CMK (cell line): ENCODE measurements around the gene CD86.

Experiments
- DNase-seq: peaks from one replicate; pipeline ENCODE4 v3.0.0-alpha.2; 2010; ENCODE audit warnings: low read depth

The CD86 gene

DNA sequence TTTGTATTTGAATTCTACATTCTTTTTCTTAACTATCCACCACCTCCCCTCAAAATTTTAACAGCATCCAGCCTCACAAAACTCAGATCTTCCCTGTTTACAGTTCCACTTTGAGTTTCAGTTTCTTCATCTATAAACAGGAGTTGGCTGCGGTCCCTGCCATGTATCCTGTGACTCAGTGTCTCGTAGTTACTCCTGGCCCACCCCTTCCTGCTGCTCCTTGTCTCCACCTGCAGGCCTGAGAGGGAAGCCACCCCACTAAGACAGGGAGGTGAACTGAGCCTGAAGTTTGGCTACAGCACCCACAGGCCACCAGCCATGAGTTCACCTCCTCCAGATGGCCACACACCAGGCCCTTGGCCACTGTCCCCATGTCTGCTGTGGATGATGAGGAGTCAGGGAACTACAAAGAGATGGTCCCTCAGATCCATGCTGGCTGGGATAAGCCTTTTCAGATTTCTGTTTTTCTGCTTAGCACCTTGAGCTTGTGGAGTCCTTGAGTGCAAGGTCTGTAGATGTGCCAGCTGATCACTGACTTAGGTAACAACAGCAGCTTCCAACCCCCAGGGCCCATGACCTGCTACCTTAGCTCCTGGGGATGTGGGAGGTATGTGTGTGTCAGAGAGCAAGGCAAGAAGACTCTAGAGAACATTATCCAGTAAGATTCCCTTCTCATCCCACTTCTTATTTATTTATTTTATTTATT lies 37.5 kb downstream of the CD86 start:
- no peak for DNase-seq

DNA sequence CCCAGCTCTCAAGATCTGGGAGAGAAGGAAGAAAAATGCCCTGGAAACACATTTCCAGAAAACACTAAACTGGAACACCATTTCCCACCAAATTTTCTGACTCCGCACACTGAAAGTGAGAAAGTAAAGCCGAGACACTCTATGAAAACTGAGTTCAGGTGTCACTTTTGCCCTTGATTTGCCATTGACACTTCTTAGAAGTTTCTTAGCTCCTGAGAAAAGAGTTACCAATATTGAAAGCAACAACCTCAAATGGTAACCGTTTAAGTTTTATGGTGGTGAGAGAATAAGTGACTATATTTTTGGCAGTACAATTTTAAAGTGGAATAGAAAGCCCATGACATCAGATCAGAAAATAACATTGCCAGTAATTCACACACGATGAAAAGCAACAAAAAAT lies 39.0 kb downstream of the CD86 start:
- DNase-seq = no peak

DNA sequence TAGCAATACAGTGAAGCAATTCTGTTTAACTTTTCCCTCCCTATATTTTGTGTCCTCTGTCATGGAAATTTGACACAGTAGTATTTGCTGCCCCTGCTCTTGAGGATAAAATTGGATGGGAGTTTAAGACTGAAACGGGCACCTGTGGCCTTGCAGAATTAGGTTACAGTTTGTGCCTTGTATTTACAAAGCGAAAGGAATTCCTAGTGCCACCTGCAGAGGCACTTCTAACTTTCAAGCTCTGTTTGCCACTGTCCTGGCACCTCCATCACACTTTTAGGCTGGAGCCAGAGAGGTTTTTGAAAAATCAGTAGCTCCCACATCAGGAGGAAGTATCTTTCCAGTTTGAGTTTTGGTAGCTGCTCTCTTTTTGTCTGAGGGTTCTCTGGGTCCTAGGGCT lies 39.5 kb downstream of the CD86 start:
- DNase-seq = no peak

DNA sequence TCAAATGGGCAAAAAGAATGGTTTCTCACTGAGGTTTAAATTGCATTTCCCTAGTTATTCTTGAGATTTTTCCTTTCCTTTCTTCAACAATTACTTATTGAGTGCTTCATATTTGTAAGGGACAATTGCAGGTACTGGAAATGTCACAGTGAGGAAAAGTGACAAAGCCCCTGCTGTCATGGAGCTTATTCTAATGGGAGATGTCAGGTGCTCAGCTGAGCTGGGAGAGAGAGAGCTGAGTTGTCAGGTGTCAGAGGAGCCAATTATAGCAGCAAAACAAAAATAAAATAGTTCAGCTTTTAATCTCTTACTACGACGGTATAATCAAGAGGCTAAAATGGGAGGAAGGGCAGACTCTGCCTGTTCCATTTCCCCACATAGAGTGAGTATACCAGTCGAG lies 42.0 kb downstream of the CD86 start:
- DNase-seq = no peak

DNA sequence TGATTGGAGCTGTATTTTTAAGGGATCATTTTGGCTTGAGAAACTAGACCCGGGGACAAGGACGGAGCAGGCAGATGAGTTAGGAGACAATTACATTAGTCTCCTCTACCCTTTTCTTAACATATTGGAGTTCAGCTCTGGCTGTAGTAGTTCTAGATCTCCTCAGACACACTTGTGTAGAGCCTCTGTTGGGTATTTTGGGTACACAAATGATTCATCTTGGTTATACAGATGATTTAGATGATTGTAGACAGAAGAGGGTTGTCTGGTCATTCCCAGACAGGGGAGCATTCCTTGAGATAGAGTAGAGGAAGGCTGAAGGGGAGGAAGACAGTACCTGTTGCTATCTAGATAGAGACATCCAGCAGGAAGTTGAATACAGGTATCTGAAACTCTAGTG lies 43.4 kb downstream of the CD86 start:
- no peak for DNase-seq

DNA sequence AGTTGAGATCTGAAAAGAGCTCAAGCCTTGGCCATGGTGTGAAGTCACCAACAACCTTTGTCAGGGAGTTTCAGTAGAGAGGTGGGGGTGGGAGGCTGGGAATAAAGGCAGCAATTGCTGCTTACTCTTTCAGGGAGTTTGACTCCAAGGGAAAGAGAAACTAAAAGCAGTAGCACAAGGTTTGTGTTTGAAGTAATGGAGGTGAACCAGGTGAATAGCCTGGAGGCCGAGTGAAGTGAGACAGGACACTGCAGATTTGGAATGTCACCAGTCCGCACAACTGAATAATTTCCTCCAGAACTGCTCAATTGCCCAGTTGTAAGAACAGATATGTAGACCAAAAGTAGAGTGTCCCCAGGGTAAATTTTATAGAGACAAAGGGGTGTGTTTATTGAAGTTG lies 44.1 kb downstream of the CD86 start:
- no peak for DNase-seq

DNA sequence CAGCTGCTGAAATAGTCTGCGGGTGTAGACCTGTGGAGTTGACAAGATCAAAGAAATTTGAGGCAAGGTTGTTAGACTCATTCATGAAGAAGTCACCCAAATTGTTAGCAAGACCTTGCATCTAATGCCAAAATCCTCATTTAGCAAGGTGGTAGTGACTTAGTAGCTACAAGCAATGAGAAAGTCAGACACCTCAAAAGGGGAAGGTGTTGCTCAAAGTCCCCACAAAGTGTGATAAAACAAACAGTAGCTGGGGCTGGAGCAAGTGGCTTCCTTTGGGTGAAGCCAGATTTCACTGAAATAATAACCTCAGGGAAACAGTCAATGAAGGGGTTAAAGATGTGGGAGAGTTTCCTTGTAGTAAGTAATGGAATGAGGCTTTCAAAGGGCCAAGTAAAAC lies 44.9 kb downstream of the CD86 start:
- no peak for DNase-seq

DNA sequence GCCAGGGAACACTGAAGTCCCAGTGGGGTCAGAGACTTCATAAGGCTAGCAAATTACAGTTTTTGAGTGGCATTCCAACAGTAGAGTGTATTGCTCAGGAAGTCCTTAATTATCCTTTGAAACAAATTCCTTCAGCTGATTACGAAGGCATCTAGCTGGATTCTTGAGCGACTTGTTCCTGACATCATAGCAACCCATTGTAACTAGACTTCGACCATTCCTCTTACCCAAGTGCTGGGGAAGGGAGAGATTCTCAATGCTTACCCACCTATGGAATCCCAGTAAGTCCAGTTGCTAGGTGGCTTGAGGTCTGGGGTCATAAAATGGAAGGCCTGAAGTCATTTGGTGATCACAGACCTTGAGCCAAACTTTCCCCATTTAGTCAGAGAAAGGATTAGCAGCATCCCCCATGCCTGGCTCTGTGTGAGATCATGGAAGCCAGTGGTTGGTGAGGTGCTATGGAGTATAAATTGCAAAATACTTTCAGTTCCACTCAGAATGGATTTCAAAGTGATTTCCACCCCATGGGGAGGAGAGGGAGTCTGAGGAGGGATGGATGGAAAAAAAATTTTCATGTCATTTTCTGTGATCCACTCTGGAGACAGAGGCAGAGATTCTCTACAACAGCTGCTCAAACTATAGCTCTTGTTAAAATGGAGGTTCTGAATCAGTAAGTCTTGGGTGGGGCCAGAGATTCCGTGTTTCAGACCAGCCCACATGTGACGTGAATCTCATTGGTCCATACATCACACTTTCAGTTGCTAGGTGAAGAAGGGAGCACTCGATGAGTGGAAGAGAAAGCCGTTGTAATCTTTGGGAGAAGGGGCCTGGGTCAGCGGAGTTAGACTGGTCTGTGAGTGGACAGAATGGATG lies 45.7 kb downstream of the CD86 start:
- DNase-seq = no peak

DNA sequence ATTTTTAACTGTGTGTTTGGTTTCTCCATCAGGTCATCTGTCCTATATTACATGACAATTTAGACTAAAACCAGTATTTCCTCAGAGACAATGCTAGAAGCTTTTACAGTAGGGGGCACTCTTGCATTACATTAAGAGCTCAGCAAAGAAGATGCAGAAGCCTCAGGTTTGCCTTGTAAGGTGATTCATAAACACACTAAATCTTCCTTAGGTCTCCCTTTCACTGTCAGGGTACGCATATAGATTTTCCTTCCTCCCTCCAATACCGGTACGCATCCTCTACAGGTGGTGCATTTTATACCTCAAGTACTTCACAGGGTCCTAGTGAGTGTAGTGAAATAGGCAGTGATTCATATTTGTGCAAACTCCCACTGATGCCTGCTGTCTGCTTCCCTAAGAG lies 46.5 kb downstream of the CD86 start:
- DNase-seq = no peak

DNA sequence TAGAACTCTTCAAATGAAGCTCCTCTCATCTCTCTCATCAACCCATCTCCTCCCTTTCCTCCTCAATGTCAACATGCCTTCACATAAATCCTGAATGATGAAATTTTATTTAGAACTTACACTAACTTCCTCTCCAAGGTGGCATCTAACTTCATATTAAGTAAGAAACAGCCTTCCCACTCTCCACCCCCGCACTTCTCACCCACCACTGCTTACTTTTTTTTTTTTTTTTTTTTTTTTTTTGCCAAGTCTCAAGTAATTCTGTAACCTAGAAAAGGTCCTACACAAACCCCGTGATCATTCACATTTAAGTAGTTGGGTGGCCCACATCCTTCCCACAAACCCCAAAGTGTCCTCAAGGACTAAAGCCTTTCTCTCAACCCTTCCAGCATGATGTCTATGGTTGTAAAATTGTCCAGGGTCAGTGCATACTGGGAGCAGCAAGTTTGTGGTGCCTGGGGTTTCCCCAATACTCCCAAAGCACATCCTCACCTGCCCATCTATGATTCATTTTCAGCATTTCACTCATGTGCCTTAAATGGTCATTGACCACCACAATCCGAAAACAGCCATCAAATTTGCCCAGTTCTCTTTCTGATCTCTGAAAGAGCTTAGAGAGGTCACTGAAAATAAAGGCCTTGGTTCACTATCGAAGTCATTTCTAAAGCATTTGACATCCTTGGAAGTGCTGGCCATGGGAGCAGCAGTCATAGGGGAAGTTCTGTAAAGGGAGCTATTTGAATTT lies 47.2 kb downstream of the CD86 start:
- no peak for DNase-seq

DNA sequence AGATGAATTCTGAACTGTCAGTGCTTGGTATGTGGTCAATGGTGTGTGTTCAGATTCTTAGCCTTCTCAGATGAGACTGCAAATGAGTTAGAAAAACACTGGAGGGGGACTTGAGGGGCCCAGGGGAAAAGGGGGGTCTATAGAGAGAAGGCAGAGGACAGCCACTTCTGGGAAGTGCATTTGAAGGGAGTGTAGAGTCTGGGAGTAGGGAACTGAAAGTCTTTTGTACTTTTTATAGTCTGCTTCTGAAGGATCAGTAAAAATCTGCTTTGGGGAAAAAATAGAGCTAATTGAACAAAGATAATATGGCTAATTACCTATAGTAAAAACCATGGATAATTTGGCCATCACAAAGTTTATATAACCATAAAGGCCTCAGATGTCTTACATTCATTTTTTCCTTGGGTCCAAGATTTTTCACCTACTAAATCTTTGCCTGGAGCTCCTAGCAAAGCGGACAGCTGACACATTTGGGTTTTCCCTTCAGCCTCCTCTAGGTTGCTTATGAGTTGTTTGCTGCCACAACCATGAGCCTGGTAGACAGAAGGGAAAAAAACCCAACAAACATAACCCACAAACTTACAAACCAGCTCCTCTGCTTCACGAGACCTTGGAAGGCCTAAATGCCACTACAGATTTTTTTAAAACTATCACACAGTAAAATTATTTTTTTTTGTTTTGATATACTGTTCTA lies 48.8 kb downstream of the CD86 start:
- no peak for DNase-seq

DNA sequence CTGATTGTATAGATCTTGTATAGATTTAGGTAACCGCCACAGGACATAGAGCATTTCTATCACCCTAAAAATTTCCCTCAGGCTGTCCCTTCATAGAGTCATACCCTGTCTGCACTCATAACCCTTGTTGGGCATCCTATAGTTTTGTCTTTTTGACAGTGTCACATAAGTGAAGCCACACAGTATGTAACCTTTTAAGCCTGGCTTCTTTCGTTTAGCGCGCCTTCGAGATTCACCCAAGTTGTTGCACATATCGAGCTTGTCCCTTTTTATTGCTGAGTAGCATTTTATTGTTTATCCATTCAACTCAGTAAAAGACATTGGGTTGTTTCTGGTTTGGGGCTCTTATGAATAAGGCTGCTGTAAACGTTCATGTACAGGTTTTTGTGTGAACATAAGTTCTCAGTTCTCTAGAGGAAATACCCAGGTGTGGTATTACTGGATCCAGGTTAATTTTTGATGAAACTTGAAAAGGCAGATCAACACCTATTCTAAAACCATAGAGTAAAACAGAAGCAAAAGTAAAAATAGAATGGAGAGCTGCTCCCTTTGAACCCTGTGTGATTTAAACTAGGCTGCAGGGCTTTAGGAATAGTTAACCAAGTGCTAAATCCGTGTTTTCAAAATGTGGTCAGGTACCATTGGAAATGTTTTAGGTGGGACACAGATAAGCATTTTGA lies 49.5 kb downstream of the CD86 start:
- no peak for DNase-seq

DNA sequence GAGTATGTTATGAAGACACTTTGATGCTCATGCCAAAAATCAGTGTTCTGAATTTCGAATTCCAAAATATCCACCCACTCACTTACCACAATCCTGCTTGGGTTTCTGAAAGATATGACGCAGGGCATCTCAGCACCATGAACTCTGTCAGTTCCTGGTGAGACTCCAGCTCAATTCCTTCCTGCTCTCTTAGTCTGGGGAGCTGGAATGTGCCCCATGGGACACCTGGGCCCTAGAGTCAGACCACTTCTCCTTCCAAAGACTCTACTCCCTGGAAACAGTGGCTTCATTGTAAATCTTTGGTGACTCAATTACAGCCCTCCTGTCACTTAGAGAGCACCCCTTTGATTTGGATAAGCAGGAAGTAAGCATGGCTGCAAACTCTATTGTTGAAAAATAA lies 50.5 kb downstream of the CD86 start:
- DNase-seq = no peak

DNA sequence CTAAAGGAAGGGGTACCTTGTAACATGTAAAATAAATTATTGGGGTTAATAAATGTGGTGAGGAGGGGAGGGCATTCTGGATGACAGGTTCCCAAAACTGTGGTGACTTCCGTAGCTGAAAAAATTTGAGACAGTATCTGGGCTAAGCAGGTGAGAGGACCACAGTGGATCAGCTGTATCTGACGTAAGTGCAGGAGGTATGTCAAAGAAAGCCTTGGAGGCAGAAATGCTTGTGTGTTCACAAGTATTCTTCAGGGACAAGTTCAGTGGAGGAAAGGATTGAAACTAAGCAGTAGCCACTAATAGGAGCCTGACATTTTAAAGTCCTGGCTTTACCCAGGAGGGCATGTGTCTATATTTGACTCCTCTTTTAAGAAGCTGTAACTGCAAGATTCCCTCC lies 52.0 kb downstream of the CD86 start:
- DNase-seq = no peak

DNA sequence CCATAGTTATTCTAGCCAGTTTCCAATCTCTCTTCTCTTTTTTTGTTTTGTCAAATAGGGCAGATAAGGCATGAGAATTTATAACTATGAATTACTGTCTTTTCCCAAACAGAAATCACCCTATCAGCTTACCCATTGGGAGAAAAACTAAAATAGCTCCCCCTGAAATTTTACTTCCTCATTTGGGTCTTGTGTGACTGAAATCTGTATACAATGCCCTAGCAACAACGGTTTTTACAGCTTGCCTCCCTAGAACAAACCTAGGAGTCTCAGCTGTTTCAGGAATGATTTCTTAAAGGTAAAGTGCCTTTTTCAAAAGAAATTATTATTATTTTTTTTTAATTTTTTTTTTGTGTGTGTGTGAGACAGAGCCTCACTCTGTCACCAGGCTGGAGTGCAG lies 56.8 kb downstream of the CD86 start:
- DNase-seq = no peak

DNA sequence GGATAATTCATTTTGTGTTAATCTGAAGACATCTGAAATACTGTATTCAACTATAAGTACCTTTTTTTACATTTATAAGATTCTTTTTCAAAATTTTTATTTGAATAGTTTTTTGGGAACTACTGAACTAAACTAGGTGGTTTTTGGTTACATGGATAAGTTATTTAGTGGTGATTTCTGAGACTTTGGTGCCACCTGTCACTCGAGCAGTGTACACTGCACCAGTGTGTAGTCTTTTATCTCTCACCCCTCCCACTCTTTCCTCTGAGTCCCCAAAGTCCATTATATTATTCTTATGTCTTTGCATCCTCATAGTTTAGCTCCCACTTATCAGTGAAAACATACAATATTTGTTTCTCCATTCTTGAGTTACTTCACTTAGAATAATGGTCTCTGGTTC lies 57.6 kb downstream of the CD86 start:
- no peak for DNase-seq

DNA sequence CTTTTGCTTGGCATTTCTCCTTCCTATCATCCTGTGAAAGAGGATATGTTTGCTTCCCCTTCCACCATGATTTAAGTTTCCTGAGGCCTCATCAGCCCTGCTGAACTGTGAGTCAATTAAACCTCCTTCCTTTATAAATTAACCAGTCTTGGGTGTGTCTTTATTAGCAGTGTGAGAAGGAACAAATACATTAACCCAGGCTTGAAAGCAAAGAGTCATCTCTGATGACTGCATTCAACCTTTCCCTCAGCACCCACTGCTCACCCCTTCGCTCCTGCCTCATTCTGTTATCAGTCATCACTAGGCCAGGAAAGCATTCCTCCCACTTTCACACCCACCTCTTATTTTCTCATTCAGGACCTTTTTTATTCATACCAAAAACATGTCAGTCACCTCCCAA lies 68.7 kb downstream of the CD86 start:
- DNase-seq = no peak

DNA sequence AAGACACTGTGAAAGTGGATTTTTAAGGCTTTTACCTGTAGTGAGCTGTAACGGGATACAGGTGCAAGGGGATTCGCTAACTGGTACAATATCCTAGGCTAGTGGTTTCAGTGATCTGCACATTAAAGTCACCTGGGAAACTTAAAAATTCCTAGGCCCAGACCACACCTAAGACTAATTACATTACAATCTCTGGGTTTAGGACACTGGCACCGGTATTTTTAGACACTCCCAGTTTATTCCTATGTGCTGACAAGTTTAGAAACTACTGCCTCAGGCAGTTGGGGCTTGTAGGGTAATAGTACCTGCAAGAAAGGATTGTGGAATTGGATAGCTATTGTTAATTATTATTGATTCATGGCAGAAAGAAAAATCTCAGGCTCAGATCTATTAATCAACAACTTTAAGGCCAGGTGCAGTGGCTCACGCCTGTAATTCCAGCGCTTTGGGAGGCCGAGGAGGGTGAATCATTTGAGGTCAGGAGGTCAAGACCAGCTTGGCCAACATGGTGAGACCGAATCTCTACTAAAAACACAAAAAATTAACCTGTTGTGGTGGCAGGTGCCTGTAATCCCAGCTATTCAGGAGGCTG lies 77.9 kb downstream of the CD86 start:
- no peak for DNase-seq

DNA sequence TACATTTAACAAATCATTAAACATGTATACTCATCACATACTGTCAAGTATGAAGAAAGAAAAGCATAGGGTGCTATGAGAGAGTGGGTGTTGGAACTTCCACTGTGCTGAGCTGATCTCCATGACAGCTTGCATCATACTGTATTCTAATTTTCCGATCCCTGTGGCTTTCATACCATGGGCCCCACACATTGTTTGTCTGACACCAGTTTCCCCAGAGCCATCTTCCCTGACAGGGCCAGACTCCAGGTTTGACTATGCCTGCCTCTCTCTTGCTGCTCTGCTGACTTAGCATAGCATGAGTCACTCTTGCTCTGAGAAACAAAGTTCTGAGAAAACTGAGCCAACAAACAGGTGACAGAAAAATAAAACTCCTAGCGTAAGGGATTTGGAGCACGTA lies 91.3 kb downstream of the CD86 start:
- DNase-seq = no peak

DNA sequence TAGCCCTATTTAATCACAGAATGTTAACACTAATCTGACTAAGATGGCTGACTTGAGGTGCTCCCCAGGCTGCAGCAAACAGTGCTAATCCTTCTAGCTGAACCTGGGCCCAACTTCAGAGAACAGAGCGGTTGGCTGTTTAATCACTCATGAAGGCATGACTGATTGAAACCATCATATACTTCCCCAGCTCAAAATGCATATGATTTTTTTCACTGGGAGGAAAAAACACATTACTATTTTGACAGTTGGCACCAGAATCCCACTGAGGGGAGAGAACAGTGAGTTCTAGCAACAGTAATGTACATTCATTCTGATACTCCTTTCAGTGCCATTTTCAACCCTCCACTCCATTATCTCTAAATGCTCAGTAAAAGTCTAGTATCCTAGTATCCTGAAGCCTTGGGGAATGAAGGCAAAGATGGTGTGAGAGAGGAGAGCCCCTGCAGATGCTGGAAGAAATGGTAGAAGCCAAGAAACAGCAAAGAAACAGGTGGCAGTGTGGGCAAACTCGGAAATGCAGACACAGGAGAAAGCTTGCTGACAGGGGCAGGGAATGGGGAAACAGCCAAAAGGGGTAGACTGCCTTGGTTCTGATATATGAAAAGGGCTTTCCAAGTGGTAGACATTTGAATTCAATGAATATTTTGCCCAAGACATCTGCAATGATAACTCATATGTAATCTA lies 93.9 kb downstream of the CD86 start:
- no peak for DNase-seq

DNA sequence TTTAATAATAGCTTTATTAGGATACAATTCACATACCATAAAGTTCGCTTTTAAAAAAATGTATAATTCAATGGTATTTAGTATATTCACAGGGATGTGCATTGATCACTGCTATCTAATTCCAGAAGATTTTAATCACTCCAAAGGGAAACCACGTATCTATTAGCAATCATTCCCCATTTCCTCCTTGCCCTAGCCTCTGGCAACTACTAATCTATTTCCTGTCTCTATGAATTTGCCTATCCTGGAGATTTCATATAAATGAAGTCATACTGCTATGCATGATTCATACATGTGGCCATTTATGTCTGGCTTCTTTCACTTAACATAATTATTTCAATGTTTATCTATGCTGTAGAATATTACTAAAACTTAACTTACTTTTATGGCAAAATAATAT lies 96.3 kb downstream of the CD86 start:
- no peak for DNase-seq
